GM18505 (cell line): ENCODE results near the gene METTL15.
"Not testable (repeated sequence)": the region's sequence is repeated elsewhere in the genome, so short reads cannot be mapped to it uniquely, and the experiment has no call there.

Source experiments
- ATAC-seq: cut with Tn5 transposase; IDR thresholded peaks from one replicate; pipeline ENCODE4 v1.9.1; 2021; ENCODE audit not compliant: unreplicated experiment
- POLR2A ChIP-seq: IDR thresholded peaks from 4 replicates; pipeline ENCODE4 v1.6.1; 2011; ENCODE audit warnings: borderline replicate concordance; ENCODE audit not compliant: insufficient read depth, insufficient read length; ENCODE audit errors: extremely low read depth

Gene METTL15

GRCh38 chr11:28209906-28210305 lies 101.7 kb downstream of the METTL15 start:
- no peak for TF ChIP-seq POLR2A
- no peak for ATAC-seq

GRCh38 chr11:28222063-28222462 lies 113.9 kb downstream of the METTL15 start:
- not testable (repeated sequence) for ATAC-seq

GRCh38 chr11:28223577-28223976 lies 115.4 kb downstream of the METTL15 start:
- TF ChIP-seq POLR2A: no peak
- peak; percentile 77 for ATAC-seq

- no peak for TF ChIP-seq POLR2A
- ATAC-seq: no peak
Measured at GRCh38 chr11:28223994-28224393, 115.8 kb downstream of the METTL15 start.

- TF ChIP-seq POLR2A: no peak
- no peak for ATAC-seq
Measured at GRCh38 chr11:28227460-28227859, 119.3 kb downstream of the METTL15 start.

- ATAC-seq: no peak
- no peak for TF ChIP-seq POLR2A
Measured at GRCh38 chr11:28228196-28228895, 120.2 kb downstream of the METTL15 start.

- ATAC-seq: no peak
- no peak for TF ChIP-seq POLR2A
Measured at GRCh38 chr11:28231475-28231874, 123.3 kb downstream of the METTL15 start.

- no peak for ATAC-seq
- no peak for TF ChIP-seq POLR2A
Measured at GRCh38 chr11:28232649-28233048, 124.5 kb downstream of the METTL15 start.

GRCh38 chr11:28241760-28242159 lies 133.6 kb downstream of the METTL15 start:
- TF ChIP-seq POLR2A: no peak
- no peak for ATAC-seq

GRCh38 chr11:28242596-28242995 lies 134.4 kb downstream of the METTL15 start:
- ATAC-seq: no peak
- TF ChIP-seq POLR2A: no peak

GRCh38 chr11:28243061-28243460 lies 134.9 kb downstream of the METTL15 start:
- no peak for TF ChIP-seq POLR2A
- no peak for ATAC-seq

- no peak for ATAC-seq
- TF ChIP-seq POLR2A: no peak
Measured at GRCh38 chr11:28243581-28243980, 135.4 kb downstream of the METTL15 start.

- TF ChIP-seq POLR2A: no peak
- no peak for ATAC-seq
Measured at GRCh38 chr11:28245131-28245530, 136.9 kb downstream of the METTL15 start.

- no peak for ATAC-seq
- TF ChIP-seq POLR2A: no peak
Measured at GRCh38 chr11:28250192-28250591, 142.0 kb downstream of the METTL15 start.

- no peak for TF ChIP-seq POLR2A
- no peak for ATAC-seq
Measured at GRCh38 chr11:28251257-28251656, 143.1 kb downstream of the METTL15 start.
